Astrocyte (in vitro differentiated cells and primary cell): ENCODE measurements around the gene MYO16. TPM values are rescaled to one million over a fixed set of nuclear protein-coding genes. Genes with fewer than 3 reads are reported as not detected.

Experiments used
- DNase-seq: peaks from one replicate; pipeline ENCODE4 v3.0.0-alpha.2; 2010; ENCODE audit warnings: low read depth
- FAIRE-seq: peaks from 2 replicates; lab custom pipeline; 2011; peaks lifted over from hg19 to GRCh38; lab: Jason Lieb, UNC
- H2AFZ ChIP-seq: 2 replicates; pipeline ENCODE4 v1.6.0; 2012; ENCODE audit warnings: low read depth, low read length, inconsistent platforms
- H3K27ac ChIP-seq: 2 replicates; pipeline ENCODE4 v1.5.1; 2011; ENCODE audit warnings: low read depth, low read length, inconsistent platforms
- H3K27me3 ChIP-seq: 2 replicates; pipeline ENCODE4 v1.6.0; 2011; ENCODE audit warnings: low read length, inconsistent platforms; ENCODE audit not compliant: insufficient read depth
- H3K36me3 ChIP-seq: 2 replicates; pipeline ENCODE4 v1.5.1; 2011; ENCODE audit warnings: low read length, inconsistent platforms; ENCODE audit not compliant: insufficient read depth
- H3K4me1 ChIP-seq: 2 replicates; pipeline ENCODE4 v1.5.1; 2011; ENCODE audit warnings: low read length, inconsistent platforms; ENCODE audit not compliant: insufficient read depth
- H3K4me2 ChIP-seq: 2 replicates; pipeline ENCODE4 v1.6.0; 2012; ENCODE audit warnings: low read length, inconsistent platforms
- H3K4me3 ChIP-seq: 2 replicates; pipeline ENCODE4 v1.5.1; 2011; ENCODE audit warnings: low read depth, mild to moderate bottlenecking, low read length, inconsistent platforms; ENCODE audit not compliant: insufficient read depth
- H3K79me2 ChIP-seq: 2 replicates; pipeline ENCODE4 v1.6.0; 2012; ENCODE audit warnings: mild to moderate bottlenecking, low read length, inconsistent platforms; ENCODE audit not compliant: insufficient read depth
- H3K9ac ChIP-seq: 2 replicates; pipeline ENCODE4 v1.6.0; 2012; ENCODE audit warnings: mild to moderate bottlenecking, low read length, inconsistent platforms
- H3K9me3 ChIP-seq: 2 replicates; pipeline ENCODE4 v1.5.1; 2012; ENCODE audit warnings: low read depth, mild to moderate bottlenecking, low read length, inconsistent platforms; ENCODE audit not compliant: insufficient read depth
- H4K20me1 ChIP-seq: 2 replicates; pipeline ENCODE4 v1.6.0; 2012; ENCODE audit warnings: low read length, inconsistent platforms; ENCODE audit not compliant: insufficient read depth
- H3K27ac Mint-ChIP-seq: one replicate; pipeline ENCODE4 v1.8.0; 2021; ENCODE audit warnings: mild to moderate bottlenecking, mixed read lengths; ENCODE audit not compliant: unreplicated experiment
- H3K27me3 Mint-ChIP-seq: one replicate; pipeline ENCODE4 v1.8.0; 2021; ENCODE audit warnings: low read depth, mixed read lengths; ENCODE audit not compliant: unreplicated experiment
- H3K36me3 Mint-ChIP-seq: one replicate; pipeline ENCODE4 v1.8.0; 2021; ENCODE audit warnings: low read depth, mixed read lengths; ENCODE audit not compliant: unreplicated experiment
- H3K4me1 Mint-ChIP-seq: one replicate; pipeline ENCODE4 v1.8.0; 2021; ENCODE audit warnings: low read depth, mixed read lengths; ENCODE audit not compliant: unreplicated experiment
- H3K4me3 Mint-ChIP-seq: one replicate; pipeline ENCODE4 v1.8.0; 2021; ENCODE audit warnings: mild to moderate bottlenecking, moderate library complexity, mixed read lengths; ENCODE audit not compliant: unreplicated experiment
- H3K9me3 Mint-ChIP-seq: one replicate; pipeline ENCODE4 v1.8.0; 2021; ENCODE audit warnings: mild to moderate bottlenecking, mixed read lengths; ENCODE audit not compliant: unreplicated experiment
- CTCF ChIP-seq: IDR thresholded peaks from 2 replicates; pipeline ENCODE4 v1.5.1; 2011; ENCODE audit warnings: low read depth, mild to moderate bottlenecking, inconsistent platforms, low read length, moderate library complexity; ENCODE audit not compliant: insufficient read depth
- EZH2 ChIP-seq: IDR thresholded peaks from 2 replicates; pipeline ENCODE4 v1.6.1; 2012; ENCODE audit warnings: mild to moderate bottlenecking, low read length, inconsistent platforms; ENCODE audit not compliant: insufficient read depth
- total RNA-seq: library from RNA; stranded (reverse); gene quantifications from 2 replicates; pipeline ENCODE4 v1.2.1, GENCODE V29; 2021

MYO16 gene
- total RNA-seq, 1 donor from 2014 or later = 0.14 TPM

GRCh38 chr13:109204657-109205056, 575.2 kb downstream of the MYO16 start:
- Histone ChIP-seq H3K36me3 (no peaks in the 10 kb centered on the region), H3K9me3 (no peaks in the 10 kb centered on the region), H3K79me2 (no peaks in the 10 kb centered on the region), H3K4me1 (peaks cover 5% of the 10 kb centered on the region), H3K27me3 (no peaks in the 10 kb centered on the region), H3K4me3 (no peak overlapping the region), H4K20me1 (no peaks in the 10 kb centered on the region), H3K9ac (no peak overlapping the region), H3K4me2 (no peak overlapping the region), H3K27ac (no peak overlapping the region), H2AFZ (no peak overlapping the region)
- DNase-seq (no peak), FAIRE-seq (no peak)
- no peak overlapping the region for H3K4me3 Mint-ChIP-seq
- no peaks in the 10 kb centered on the region for H3K36me3 Mint-ChIP-seq
- peaks cover 29% of the 10 kb centered on the region for H3K4me1 Mint-ChIP-seq
- TF ChIP-seq CTCF (no peak), EZH2 (no peak)
- H3K9me3 Mint-ChIP-seq = no peaks in the 10 kb centered on the region
- no peak overlapping the region for H3K27ac Mint-ChIP-seq
- no peaks in the 10 kb centered on the region for H3K27me3 Mint-ChIP-seq

GRCh38 chr13:109205315-109205714, 575.9 kb downstream of the MYO16 start:
- no peak overlapping the region for H2AFZ ChIP-seq
- no peak for FAIRE-seq

More at GRCh38 chr13:109205315-109205714, 575.9 kb downstream of the MYO16 start:
- Histone ChIP-seq H3K36me3 (no peaks in the 10 kb centered on the region), H3K9me3 (no peaks in the 10 kb centered on the region), H3K27ac (no peak overlapping the region), H3K9ac (no peak overlapping the region), H3K4me3 (no peak overlapping the region), H4K20me1 (no peaks in the 10 kb centered on the region), H3K4me1 (peaks cover 5% of the 10 kb centered on the region), H3K79me2 (no peaks in the 10 kb centered on the region), H3K27me3 (no peaks in the 10 kb centered on the region), H3K4me2 (no peak overlapping the region)
- H3K36me3 Mint-ChIP-seq = no peaks in the 10 kb centered on the region
- TF ChIP-seq CTCF (no peak), EZH2 (no peak)
- no peaks in the 10 kb centered on the region for H3K9me3 Mint-ChIP-seq
- no peak overlapping the region for H3K27ac Mint-ChIP-seq
- H3K4me1 Mint-ChIP-seq = peaks cover 26% of the 10 kb centered on the region
- DNase-seq = no peak
- no peaks in the 10 kb centered on the region for H3K27me3 Mint-ChIP-seq
- no peak overlapping the region for H3K4me3 Mint-ChIP-seq
